ELR (cell line): ENCODE data around the gene PLPPR1.
"Not testable (repeated sequence)": the region's sequence is repeated elsewhere in the genome, so short reads cannot be mapped to it uniquely, and the experiment has no call there.

ENCODE experiments used
- DNase-seq: peaks from one replicate; pipeline ENCODE4 v3.0.0-alpha.2; 2015; ENCODE audit warnings: low read depth

Gene PLPPR1

GRCh38 chr9:101121836-101122399, 93.4 kb downstream of the PLPPR1 start:
- no peak for DNase-seq

DNA sequence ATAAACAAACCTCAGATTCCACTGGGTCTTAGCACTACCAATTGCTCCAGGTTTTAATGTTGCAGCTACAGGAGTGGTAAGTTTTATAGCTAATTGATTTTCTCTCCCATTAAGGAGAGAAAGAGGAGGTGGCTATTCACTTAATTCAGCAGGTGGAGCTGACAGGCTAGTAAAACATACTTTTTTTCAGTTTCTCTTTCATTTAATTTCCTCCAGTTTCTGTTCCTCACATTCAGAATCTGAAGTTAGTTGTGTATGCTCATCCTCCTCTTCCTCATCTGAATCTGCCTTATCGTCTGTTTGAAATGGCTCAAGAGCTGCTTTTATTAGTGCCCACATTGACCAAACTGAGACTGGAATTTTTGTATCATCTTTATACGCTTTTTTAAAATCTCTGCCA, 98.0 kb downstream of the PLPPR1 start:
- no peak for DNase-seq

DNA sequence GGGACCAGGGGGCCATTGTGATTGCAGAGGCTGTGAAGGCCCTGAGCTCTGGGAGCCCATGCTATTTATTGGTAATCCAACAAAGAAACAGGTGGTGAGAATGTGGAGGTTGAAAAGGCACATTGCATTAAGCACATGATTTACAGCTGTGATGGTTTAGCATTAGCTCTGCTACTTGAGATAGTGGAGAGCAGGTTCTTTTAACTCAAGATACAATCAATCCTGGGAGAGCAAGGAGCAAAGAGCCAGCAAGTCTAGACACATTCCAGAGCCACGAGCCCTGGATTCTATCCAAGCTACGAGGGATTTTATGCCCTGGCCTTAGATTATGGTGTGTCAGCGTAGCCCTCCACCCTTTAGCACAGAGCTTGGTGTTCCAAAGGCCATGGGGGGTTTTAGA, 98.8 kb downstream of the PLPPR1 start:
- DNase-seq: not testable (repeated sequence)

- DNase-seq: no peak
Measured at GRCh38 chr9:101128623-101129022, 100.1 kb downstream of the PLPPR1 start.

DNA sequence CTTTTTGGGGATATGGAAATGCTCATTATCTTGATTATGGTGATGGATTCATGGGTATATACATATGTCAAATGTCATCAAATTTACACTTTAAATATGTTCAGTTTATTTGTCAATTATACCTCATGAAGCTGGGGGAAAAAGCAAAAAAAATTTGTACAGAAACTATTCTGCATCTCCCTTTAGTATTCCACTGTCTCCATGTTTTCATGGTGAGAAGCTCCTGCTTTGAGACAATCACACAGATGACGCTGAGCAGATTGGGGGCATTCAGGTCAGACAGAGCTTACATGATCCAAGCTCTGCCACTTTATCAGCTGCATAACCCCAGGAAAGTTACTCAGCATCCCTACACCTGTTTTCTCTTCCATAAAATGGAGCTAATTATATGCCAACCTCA, 101.5 kb downstream of the PLPPR1 start:
- DNase-seq: no peak

GRCh38 chr9:101131326-101131725, 102.8 kb downstream of the PLPPR1 start:
- DNase-seq: no peak

DNA sequence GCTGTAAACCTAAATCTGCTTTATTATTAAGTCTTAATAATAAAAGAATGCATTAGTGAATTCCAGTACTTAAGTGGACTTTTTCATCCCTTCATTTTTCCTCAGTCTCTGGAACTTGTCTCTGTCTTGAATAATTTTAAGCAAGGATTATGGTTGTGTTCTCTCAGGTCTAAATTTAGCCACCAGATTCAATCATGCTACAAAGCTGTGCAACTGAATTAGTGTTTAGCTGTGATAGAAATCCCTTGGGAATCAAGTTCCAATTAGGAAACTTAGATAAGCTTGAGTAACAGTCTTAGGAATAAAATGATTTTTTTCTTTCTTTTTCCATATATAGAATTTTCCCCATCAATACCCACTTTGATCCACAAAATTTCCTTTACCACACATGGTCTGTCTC, 104.3 kb downstream of the PLPPR1 start:
- no peak for DNase-seq

DNA sequence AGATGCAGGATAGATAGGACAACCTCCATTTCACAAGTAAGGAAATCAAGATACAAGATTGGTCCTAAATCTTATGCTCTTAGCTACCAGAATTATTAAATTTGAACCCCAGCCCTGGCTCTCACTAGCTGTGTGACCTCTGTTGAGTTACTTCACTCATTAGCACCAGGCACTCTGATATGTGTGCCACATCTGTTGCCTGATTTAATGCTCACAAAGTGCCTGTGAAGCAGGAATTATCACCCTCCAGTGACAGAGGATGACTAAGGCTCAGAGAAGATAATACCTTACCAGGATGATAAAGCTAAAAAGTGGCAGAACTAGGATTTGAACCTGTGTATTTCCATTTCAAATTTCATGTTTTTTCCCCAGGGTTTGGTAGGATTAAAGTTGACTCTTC, 110.0 kb downstream of the PLPPR1 start:
- DNase-seq: no peak

- no peak for DNase-seq
Measured at GRCh38 chr9:101139082-101139481, 110.6 kb downstream of the PLPPR1 start.

DNA sequence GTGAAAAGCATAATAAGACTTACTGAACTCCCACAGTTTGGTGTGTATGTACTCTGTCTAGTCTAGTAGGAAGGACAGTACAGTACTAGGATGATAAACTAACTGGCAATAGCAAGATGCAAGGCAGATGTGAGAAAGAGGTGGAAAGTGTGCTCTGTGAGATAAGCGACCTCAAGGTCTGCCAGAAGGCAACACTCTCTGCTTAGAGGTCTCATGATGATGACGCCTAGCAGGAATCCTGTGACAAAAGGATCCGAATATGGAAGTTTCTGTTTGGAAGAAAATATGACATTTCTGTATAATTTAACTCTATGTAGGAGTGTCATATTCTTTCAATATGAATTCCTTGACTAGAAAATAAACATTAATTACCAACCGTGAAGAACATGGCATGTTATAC, 112.2 kb downstream of the PLPPR1 start:
- no peak for DNase-seq

GRCh38 chr9:101146508-101146907, 118.0 kb downstream of the PLPPR1 start:
- DNase-seq: no peak

GRCh38 chr9:101148344-101148743, 119.8 kb downstream of the PLPPR1 start:
- DNase-seq: no peak

DNA sequence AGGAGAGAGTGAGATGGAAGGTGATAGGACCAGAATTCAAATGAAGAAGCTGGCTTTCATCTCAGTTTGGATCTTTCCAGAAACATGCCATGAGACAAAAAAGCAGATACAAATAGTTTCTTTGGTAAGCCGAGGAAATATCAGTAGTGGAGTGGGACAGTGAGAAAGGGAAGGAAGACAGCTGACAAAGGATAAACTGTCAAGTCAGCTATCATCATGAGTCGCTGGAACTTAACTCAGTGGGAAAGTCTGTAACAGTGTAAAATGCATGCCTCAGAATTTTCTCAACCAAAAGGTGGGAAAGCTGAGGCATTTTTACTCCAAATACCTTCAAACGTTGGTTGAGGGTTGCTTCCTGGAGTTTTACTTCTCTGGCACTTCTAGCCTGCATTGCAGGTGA, 129.8 kb downstream of the PLPPR1 start:
- DNase-seq: no peak

DNA sequence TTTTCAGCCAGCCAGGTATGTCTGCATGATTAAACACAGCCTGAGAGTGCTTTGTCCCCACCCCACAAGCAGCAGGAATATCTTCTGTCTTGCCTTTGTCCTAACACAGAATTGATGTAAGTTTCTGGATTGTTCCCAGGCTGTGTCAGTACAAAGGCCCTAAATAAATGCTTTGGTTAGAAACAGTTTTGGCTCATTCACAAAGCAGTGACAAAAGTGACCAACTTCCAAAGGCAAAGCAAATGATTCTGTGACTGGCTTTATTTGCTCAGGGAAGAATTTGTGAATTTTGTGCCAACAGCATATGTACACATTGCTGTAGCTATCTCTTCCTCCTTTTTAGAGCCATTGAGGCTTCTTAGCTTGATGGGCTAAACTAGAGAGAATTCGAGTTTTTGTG, 133.7 kb downstream of the PLPPR1 start:
- DNase-seq: no peak

DNA sequence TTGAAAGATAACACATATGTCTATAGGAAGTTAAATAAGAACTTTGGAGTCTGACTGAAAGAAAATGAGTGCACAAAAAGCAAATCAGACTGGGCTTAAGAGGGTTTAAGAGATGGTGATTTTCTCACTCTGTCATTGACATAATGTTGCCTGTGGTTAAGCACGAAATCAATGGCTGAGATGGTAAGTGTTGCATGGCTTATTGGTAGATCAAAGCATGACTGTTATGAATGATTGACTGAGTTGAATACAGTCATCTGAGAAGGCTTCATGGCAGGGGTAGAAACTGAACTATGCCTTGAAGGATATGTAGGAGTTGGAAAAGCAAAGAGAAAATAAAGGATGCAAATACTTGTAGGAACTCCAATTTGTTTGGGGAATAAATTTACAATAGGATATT, 136.6 kb downstream of the PLPPR1 start:
- DNase-seq: no peak

GRCh38 chr9:101167490-101168134, 139.1 kb downstream of the PLPPR1 start:
- no peak for DNase-seq

DNA sequence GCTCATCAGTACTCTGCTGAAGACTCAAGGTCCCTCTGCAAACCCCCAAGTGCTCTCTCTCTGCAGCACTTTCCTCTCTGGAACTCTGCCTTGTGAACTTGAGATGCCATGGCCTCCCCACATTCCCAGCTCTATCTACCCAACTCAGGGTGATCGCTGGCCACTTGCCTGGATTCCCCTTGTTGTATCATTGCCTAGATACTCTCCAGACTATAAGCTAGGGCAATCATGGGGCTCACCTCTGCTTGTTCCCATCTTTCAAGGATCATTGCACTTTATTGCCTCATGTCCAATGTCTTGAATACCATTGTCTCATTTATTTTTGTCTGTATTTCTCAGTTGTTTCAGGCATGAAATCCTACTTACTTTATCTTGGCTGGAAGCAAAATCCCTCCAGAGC, 144.1 kb downstream of the PLPPR1 start:
- no peak for DNase-seq

DNA sequence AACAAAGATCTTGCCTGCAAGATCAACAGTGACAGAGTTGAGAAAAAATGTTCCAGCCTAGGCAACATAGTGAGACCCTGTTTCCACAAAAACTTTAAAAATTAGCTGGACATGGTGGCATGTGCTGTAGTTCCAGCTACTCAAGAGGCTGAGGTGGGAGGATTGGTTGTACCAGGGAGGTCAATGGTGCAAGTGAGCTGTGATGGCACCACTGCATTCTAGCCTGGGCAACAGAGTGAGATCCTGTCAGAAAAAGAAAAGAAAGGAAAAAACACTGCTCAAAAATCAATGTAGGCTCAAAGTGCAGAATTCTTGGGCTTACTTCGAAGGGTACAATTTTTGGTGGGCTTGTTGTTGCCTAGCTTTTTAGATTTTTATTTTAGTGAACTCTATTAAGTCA, 145.4 kb downstream of the PLPPR1 start:
- DNase-seq: no peak

DNA sequence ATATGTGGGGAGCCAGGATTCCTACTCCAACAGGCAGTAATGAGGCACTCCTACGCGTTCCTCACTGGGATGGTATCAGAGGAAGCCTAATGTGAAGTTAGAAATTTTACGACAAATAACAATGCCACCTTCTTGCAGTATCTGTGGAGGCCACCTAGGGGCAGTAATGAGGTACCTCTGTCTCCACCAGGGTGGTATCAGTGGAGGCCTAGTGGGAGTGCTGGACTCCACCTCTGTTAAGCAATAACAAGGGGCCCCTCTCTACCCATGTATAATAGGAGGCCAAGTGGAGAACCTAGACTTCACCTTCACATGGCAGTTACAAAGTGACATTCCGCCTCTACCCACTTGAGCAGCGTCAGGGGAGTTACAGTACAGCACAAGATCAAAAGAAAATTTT, 147.9 kb downstream of the PLPPR1 start:
- peak; percentile 13 for DNase-seq

DNA sequence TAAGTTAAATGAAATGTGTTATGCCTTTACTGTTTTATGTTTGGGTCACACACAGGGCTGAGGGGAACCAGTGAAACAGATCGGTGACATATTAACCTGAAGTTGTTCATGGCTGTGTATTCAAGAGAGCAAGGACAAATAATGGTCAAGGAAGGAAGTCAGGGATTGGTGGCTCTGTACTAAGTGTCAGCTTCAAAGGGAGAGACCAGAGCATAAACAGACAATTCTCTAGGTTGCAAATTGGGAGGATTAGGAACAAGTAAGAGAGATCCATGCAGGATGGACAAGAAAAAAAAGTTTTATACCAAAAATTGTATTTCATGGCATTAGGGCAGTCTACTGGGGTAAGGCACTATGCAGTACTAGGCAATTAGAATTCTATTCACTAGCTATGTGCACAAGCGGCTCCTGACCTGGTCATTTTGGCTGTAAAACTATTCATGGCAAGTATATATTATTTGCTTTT, 156.3 kb downstream of the PLPPR1 start:
- DNase-seq: no peak

DNA sequence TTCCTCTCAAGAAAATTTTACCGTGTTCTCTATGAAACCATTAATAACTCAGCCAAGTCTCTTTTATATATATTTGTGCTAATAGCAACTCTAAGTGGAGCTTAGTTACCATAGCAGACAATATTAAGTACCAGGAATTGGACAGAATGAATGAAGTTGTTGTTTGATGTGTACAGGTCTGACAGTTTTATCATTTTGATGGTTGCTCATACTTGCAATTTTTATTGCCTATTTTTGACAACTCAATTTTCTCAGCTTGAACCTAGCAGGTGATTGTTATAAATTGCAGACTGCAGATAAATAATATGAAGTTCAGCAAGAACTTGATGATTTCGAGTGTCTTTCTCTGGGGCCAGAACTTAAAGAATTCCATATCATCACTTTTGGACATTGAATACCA, 163.2 kb downstream of the PLPPR1 start:
- no peak for DNase-seq

GRCh38 chr9:101197026-101197425, 168.5 kb downstream of the PLPPR1 start:
- DNase-seq: no peak

GRCh38 chr9:101200852-101201251, 172.3 kb downstream of the PLPPR1 start:
- DNase-seq: no peak

DNA sequence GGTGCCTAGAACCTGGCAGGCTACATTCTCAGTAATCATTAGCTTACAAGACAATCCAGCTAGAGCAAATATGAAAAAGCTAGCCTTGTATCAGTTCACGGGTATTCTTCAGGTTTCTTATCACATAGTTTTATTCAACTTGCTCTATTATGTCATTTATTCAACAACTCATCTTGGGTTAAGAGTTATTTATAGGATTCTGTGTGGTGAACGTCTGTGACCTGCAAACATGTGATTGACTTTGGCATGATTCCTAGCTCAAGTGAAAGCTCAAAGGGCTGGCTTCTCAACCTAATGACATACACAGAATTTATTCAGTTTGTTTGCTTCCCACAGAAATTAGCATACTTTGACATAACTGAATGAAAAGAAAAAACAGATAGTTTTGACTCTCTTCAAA, 173.1 kb downstream of the PLPPR1 start:
- no peak for DNase-seq
